Cardiac muscle cell (in vitro differentiated cells and primary cell): Measurements from ENCODE around the gene CEP68. TPM values are rescaled to one million over a fixed set of nuclear protein-coding genes. Genes with fewer than 3 reads are reported as not detected.

ENCODE experiments used
- DNase-seq, 2 donors: peaks; one replicate each; pipeline versions ENCODE4 v3.0.0 to v3.0.0-alpha.2; 2010 to 2017; ENCODE audit warnings: low read depth in 1 of 2, low spot score in 1 of 2
- H3K27ac ChIP-seq: fragments of 200-600 bp; sonication (generic); 2 replicates; pipeline ENCODE4 v1.5.1; 2016
- H3K27me3 ChIP-seq: fragments of 200-600 bp; sonication (generic); 2 replicates; pipeline ENCODE4 v1.6.0; 2016; ENCODE audit warnings: control low read depth
- H3K36me3 ChIP-seq: fragments of 200-600 bp; sonication (generic); 2 replicates; pipeline ENCODE4 v1.5.1; 2016; ENCODE audit warnings: control low read depth
- H3K4me1 ChIP-seq: fragments of 200-600 bp; sonication (generic); 2 replicates; pipeline ENCODE4 v1.8.1; 2017; ENCODE audit warnings: low read depth, mild to moderate bottlenecking, mixed run types
- H3K4me3 ChIP-seq: fragments of 200-600 bp; sonication (generic); 2 replicates; pipeline ENCODE4 v1.5.1; 2016; ENCODE audit warnings: mild to moderate bottlenecking
- H3K9me3 ChIP-seq: fragments of 200-600 bp; sonication (generic); 2 replicates; pipeline ENCODE4 v1.5.1; 2017; ENCODE audit warnings: low read depth, mild to moderate bottlenecking, control low read depth
- polyA plus RNA-seq: library from polyadenylated mRNA; unstranded; fragments of >200 nt; fragmentation: Nextera tagmentation; extraction: Ambion mirVana; gene quantifications from 2 replicates; pipeline ENCODE4 v1.2.1, GENCODE V29; 2016
- total RNA-seq: library from RNA; depleted of rRNA; stranded (reverse); fragments of >200 nt; gene quantifications from 2 replicates; pipeline ENCODE4 v1.2.3, GENCODE V29; 2016
- TF ChIP-seq, protein P1 (sequence below): IDR thresholded peaks from 2 replicates; pipeline ENCODE4 v1.5.1; 2012; ENCODE audit warnings: low read depth, mild to moderate bottlenecking, low read length

Gene CEP68
- total and polyA plus RNA-seq, 2 experiments from 2014 or later, result 17.6 to 28.3 TPM

DNA sequence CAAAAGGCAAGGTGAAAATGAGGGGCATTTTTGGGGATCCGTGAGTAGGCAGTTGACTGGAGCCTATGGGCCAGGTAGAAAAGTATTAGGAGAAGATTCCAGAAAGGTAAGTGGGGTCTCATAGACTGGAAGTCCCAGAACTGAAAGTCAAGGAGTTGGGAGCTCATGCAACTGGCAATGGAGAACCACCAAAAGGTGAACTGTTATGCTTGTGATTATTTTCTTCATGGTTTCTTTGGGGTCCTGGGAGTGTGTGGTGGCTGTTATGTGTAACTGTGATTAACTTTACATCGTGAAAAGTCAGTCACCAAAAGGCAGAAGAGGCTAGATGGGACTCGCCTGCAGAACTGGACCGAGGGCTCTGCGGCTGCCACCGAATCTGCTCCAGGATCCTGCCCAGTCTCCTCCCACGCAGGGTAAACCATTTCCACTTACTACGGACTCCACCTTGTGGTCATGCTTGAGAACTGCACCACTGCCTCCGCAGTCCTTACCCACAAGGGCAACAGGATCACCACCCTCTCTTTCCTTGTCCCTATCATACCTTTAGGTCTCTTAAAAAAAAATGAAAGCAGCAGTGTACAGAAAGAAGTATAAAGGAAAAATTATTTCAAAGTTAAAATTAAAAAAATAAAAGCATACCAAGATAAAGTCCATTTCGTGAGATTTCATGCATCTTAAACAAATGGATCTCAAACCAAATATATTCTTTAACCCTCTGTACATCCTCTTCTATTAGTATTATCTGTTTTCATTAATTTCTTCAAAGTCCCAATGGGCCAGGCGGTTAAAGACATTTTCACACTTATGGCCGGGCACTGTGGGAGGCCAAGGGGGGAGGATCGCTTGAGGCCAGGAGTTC, 15.6 kb upstream of the CEP68 start:
- Histone ChIP-seq H3K36me3 (no peaks in the 10 kb centered on the region), H3K27ac (no peak overlapping the region), H3K9me3 (no peaks in the 10 kb centered on the region), H3K27me3 (no peaks in the 10 kb centered on the region), H3K4me1 (no peaks in the 10 kb centered on the region), H3K4me3 (no peak overlapping the region)
- TF ChIP-seq, protein P1, sequence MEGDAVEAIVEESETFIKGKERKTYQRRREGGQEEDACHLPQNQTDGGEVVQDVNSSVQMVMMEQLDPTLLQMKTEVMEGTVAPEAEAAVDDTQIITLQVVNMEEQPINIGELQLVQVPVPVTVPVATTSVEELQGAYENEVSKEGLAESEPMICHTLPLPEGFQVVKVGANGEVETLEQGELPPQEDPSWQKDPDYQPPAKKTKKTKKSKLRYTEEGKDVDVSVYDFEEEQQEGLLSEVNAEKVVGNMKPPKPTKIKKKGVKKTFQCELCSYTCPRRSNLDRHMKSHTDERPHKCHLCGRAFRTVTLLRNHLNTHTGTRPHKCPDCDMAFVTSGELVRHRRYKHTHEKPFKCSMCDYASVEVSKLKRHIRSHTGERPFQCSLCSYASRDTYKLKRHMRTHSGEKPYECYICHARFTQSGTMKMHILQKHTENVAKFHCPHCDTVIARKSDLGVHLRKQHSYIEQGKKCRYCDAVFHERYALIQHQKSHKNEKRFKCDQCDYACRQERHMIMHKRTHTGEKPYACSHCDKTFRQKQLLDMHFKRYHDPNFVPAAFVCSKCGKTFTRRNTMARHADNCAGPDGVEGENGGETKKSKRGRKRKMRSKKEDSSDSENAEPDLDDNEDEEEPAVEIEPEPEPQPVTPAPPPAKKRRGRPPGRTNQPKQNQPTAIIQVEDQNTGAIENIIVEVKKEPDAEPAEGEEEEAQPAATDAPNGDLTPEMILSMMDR, result peak; percentile 96
- peak; percentile 85 to 91 for DNase-seq

DNA sequence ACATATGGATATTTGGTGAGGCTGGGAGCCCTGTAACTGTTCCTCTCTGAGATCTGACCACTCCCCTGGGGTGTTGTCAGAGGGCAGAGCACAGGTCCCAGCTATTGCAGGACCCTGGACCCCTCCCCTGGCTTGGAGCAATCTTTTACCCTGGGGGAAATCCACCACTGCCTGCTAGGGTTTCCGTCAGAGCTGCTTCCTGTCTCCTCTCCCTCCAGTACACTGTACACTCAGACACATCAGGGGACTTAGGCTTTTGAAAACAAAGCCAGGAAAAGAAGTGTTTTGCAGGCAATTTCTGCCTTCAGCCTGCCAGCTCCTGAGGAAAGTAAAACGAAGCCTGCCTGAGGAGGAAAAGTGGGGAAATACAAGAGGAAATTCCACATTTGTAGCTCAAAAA, 13.2 kb upstream of the CEP68 start:
- Histone ChIP-seq H3K4me3 (no peak overlapping the region), H3K9me3 (no peaks in the 10 kb centered on the region), H3K4me1 (no peaks in the 10 kb centered on the region), H3K27ac (no peak overlapping the region), H3K27me3 (no peaks in the 10 kb centered on the region), H3K36me3 (no peaks in the 10 kb centered on the region)
- no peak for DNase-seq
- TF ChIP-seq, protein P1, result no peak

DNA sequence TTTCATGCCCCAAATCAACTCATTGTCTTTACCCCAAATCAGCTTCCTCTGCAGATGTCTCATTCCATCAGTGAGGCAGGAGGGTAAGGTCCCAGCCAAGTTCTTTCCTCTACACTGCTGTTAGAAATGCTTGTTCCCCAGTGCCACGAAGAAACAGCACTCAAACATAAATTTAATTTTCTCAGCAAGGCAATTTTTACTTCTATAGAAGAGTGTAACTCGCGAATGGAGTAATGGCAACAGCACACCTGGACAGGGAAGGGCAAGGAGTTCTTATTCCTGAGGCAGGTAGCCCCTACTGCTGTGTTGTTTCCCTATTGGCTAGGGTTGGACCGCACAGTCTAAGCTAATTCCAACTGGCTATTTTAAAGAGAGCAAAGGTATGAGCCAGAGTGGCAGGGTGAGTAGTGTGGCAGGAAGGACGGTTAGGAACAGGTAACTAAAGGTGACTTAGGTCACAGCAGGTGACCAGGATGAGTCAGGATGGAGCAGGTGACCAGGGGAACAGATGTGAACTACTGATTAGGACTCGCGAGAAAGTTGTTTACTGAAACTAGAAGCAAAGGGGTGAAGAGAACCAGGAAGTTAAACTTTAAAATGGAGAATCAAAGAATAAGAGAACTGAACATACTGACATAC, 12.0 kb upstream of the CEP68 start:
- TF ChIP-seq, protein P1, result no peak
- Histone ChIP-seq H3K27me3 (no peaks in the 10 kb centered on the region), H3K9me3 (no peaks in the 10 kb centered on the region), H3K27ac (no peak overlapping the region), H3K4me3 (no peak overlapping the region), H3K4me1 (no peaks in the 10 kb centered on the region), H3K36me3 (no peaks in the 10 kb centered on the region)
- no peak for DNase-seq

DNA sequence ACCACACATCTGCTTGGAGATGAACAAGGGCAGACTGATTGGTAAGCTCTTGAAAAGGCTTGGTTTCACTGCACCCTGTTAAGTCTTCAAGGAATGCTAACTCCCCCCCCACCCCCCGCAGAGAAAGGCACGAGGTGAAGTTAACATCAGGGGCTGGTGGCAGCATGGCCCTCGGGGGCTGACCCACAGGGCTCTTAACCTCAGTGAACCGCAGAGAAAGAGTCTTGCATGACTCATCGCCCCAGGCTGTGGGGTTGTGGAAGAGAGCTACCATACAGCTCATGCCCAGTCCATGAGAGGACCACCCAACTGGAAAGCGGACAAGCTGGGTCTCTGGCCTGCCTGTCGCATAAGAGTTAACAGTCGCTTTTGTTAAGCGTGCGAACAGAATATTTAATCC, 10.6 kb upstream of the CEP68 start:
- H3K4me3 ChIP-seq, result no peak overlapping the region
- DNase-seq, result peak in 1 of 2 donors; percentile 48
- TF ChIP-seq, protein P1, result no peak

DNA sequence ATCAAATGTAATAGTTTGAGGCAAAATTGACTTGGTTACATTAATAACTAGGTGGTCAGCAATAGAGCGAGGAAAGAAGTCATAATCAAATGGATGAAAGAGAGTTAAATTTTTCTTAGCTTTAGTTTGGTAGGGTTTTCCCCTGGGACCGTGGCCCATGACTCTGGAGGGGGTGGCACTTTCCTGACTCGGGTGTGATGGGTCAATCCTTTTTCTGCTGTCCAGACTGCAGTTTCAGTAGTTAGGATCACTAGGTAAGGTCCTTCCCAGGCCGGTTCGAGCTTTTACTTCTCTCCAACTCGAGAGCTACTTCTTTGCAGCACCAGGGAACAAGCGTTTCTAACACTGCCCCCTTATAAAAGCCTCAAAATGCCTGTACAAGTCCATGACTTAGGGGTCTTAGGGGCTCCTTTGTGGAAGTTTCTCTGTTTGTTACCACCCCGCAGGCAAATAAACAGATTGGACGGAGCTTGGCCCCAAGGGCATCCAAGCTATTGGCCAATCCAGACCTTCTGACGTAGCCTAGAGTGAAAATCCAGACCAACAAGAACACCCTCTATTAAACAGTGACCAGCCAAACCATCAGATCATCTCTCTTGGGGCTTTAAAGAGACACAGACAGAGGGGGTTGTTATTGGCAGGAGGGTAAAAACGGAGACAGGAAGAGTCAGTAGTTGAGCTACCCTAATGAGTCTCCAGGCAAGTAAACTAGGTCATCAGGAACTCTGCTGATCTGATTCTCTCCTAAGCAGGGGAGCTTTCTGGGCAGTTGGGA, 9.4 kb upstream of the CEP68 start:
- H3K4me1 ChIP-seq, result no peaks in the 10 kb centered on the region
- no peak overlapping the region for H3K4me3 ChIP-seq
- H3K9me3 ChIP-seq, result no peaks in the 10 kb centered on the region
- no peaks in the 10 kb centered on the region for H3K36me3 ChIP-seq
- no peak overlapping the region for H3K27ac ChIP-seq
- TF ChIP-seq, protein P1, result no peak
- H3K27me3 ChIP-seq, result no peaks in the 10 kb centered on the region
- DNase-seq, result no peak

More for the DNA sequence above, 10.6 kb upstream of the CEP68 start:
- H3K36me3 ChIP-seq, result no peaks in the 10 kb centered on the region
- no peaks in the 10 kb centered on the region for H3K4me1 ChIP-seq
- H3K9me3 ChIP-seq, result no peaks in the 10 kb centered on the region
- no peak overlapping the region for H3K27ac ChIP-seq
- H3K27me3 ChIP-seq, result no peaks in the 10 kb centered on the region
